ENCODE results near the gene NECAB2.

Gene NECAB2

DNA sequence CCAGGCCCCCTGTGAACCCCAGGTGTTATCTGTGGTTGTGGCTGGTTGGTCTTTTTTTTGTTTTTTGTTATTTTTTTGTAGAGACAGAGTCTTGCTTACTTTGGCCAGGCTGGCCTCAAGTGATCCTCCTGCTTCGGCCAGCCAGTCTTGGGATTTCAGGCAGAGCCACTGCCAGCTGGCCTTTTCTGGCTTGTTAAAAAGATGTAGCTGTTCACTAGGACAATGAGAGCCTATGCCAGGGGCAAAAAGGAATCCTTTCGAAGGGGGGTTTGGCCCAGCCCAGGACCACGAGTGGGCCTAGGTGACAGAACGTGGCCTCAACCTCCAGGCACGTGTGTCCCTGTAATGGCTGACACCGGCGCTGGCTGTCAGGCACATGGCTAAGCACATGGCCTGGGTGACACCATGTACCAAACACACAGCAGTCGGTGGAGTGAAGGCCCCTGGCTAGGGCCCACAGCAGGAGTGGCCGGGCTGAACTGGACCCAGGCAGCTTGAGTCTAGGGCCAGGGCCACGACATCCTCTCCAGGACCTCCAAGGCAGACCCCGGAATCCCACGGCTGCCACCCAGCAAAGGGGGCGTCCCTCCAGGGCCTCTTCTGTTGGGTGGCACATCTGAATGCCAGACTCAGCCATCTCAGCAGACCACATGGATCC is 81.5 kb downstream of the NECAB2 start:
- TF ChIP-seq, protein P1, sequence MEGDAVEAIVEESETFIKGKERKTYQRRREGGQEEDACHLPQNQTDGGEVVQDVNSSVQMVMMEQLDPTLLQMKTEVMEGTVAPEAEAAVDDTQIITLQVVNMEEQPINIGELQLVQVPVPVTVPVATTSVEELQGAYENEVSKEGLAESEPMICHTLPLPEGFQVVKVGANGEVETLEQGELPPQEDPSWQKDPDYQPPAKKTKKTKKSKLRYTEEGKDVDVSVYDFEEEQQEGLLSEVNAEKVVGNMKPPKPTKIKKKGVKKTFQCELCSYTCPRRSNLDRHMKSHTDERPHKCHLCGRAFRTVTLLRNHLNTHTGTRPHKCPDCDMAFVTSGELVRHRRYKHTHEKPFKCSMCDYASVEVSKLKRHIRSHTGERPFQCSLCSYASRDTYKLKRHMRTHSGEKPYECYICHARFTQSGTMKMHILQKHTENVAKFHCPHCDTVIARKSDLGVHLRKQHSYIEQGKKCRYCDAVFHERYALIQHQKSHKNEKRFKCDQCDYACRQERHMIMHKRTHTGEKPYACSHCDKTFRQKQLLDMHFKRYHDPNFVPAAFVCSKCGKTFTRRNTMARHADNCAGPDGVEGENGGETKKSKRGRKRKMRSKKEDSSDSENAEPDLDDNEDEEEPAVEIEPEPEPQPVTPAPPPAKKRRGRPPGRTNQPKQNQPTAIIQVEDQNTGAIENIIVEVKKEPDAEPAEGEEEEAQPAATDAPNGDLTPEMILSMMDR (IDR thresholded peaks at IDR 0.05; ENCODE audit: extremely low read depth, missing control alignments) = no peak
- no peak for DNase-seq (ENCODE audit: low spot score)

DNA sequence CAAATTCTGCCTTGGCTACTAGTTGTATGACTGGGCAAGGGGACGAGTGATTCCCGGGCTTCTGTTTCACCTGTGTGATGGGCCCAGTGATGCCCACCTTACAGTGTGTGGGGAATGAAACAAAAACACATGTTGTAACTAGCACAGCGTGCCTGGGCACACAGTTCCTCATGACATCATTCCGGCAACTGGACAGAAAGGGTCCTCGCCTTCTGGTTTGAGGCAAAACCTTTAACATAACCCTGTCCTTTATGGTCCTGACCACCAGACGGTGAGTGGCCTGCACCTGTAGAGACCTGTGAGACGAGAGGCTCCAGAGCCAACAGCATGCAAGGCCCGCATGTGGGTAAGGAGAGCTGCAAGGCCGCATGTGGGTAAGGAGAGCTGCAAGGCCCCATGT is 82.3 kb downstream of the NECAB2 start:
- no peak for DNase-seq (ENCODE audit: low spot score)
- TF ChIP-seq, protein P1 (IDR thresholded peaks at IDR 0.05; ENCODE audit: extremely low read depth, missing control alignments) = no peak

DNA sequence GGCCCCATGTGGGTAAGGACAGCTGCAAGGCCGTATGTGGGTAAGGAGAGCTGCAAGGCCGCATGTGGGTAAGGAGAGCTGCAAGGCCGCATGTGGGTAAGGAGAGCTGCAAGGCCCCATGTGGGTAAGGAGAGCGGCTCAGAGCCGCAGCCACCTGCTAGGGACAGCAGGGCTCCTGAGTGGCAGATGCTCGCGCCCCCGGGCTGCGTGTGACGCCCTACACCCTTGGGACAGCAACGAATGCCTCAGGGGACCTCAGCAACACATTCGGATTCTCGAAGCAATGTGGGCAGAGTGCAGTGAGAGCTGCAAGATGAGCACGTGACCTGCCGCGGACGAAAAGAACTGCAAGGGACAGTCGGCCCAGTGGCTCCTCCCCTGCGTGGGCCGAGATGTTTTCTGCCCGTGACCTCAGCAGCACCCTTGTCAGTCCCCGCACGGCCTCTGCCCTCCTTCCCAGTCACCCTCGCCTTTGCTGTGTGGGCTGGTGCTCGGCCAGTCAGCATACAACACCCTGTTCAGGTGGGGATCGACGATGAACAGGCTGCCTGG is 84.1 kb downstream of the NECAB2 start:
- DNase-seq (ENCODE audit: low spot score) = no peak
- TF ChIP-seq, protein P1 (IDR thresholded peaks at IDR 0.05; ENCODE audit: extremely low read depth, missing control alignments) = no peak
